ENCODE data around the gene TMEM161B. TPM values are rescaled to one million over a fixed set of nuclear protein-coding genes. Genes with fewer than 3 reads are reported as not detected.

Gene TMEM161B
- total and polyA plus RNA-seq, 10 donors = 5.2 to 35.1 (median 21.4) TPM

DNA sequence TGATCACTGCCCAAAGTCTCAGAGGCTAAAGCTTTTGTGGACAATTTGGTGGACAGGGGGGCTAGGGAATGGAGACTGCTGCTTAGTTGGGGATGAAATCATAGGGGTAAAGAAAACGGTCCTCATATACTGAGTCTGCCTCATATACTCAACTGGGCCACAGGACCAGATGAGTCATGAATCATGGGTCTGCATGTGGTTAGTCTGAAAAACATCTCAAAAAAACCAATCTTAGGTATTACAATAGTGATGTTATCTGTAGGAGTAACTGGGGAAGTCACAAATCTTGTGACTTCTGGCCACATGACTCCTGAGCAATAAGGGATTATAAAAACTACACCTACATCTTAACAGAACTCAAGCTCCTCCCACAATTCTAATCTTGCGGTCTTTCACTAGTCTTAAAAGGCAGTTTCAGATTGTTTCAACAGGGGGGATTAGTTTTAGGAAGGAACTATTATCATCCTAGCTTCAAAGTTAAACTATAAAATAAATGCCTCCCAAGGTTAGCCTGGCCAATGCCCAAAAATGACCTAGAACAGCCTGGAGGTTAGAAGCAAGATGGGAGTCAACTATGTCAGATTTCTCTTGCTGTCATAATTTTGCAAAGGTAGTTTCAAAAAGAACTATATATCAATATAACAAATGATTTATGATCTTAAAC lies 17.5 kb downstream of the TMEM161B start:
- H3K9me3 ChIP-seq = no peaks in the 10 kb centered on the region

DNA sequence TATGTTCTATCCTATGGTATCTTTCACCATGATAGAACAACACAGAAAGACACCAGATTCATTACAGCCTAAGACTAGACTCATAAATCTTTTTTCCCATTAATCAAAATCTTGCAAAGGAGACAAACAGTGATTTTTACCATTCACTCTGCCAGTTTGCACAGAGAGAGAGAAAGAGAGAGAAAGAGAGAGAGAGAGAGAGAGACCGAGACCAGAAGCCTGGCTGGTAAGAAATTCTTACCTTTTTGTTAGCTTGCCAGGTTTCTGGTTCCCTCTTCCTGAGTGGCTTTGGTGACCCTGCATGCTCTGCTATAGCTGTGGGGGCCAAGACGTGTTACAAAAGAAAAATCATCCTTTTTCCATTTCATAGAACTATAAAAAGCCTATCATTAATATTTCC lies 18.6 kb downstream of the TMEM161B start:
- Histone ChIP-seq H3K4me1 (peaks cover 0 to 26% (median 2%) of the 10 kb centered on the region in 6 donors), H3K9me3 (no peaks in the 10 kb centered on the region), H3K4me3 (no peak overlapping the region), H3K36me3 (no peaks in the 10 kb centered on the region), H3K27ac (no peak overlapping the region), H3K27me3 (replicated peaks in 1 of 7) (no peaks in the 10 kb centered on the region)
- 79 to 100% (median 90%) methylated on average over 2 of the region's 2 CpGs for WGBS, 5 donors
- TF ChIP-seq, protein P1, sequence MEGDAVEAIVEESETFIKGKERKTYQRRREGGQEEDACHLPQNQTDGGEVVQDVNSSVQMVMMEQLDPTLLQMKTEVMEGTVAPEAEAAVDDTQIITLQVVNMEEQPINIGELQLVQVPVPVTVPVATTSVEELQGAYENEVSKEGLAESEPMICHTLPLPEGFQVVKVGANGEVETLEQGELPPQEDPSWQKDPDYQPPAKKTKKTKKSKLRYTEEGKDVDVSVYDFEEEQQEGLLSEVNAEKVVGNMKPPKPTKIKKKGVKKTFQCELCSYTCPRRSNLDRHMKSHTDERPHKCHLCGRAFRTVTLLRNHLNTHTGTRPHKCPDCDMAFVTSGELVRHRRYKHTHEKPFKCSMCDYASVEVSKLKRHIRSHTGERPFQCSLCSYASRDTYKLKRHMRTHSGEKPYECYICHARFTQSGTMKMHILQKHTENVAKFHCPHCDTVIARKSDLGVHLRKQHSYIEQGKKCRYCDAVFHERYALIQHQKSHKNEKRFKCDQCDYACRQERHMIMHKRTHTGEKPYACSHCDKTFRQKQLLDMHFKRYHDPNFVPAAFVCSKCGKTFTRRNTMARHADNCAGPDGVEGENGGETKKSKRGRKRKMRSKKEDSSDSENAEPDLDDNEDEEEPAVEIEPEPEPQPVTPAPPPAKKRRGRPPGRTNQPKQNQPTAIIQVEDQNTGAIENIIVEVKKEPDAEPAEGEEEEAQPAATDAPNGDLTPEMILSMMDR (IDR thresholded peaks at IDR 0.05 in 8 of 11, conservative IDR thresholded peaks at IDR 0.05 in 3 of 11) = no peak
- no peak for TF ChIP-seq POLR2AphosphoS5 (IDR thresholded peaks at IDR 0.05)
- no peak for TF ChIP-seq POLR2A (IDR thresholded peaks at IDR 0.05)
- intact Hi-C loops (cut with DNase I; ENCODE audit: low total_unique reads) = no loop called here
- DNase-seq = no peak

More for the DNA sequence above, 17.5 kb downstream of the TMEM161B start:
- H3K27me3 ChIP-seq (replicated peaks in 1 of 7) = no peaks in the 10 kb centered on the region
- TF ChIP-seq, protein P1 (IDR thresholded peaks at IDR 0.05 in 8 of 11, conservative IDR thresholded peaks at IDR 0.05 in 3 of 11) = no peak
- no peak for TF ChIP-seq POLR2AphosphoS5 (IDR thresholded peaks at IDR 0.05)
- no peak for TF ChIP-seq POLR2A (IDR thresholded peaks at IDR 0.05)
- H3K4me3 ChIP-seq = no peak overlapping the region
- no peaks in the 10 kb centered on the region for H3K36me3 ChIP-seq
- peaks cover 0 to 26% (median 2%) of the 10 kb centered on the region in 6 donors for H3K4me1 ChIP-seq
- DNase-seq = no peak
- H3K27ac ChIP-seq = no peak overlapping the region
- intact Hi-C loops (cut with DNase I; ENCODE audit: low total_unique reads) = no loop called here
- WGBS, 5 donors = 70 to 94% (median 85%) methylated on average over 2 of the region's 2 CpGs

DNA sequence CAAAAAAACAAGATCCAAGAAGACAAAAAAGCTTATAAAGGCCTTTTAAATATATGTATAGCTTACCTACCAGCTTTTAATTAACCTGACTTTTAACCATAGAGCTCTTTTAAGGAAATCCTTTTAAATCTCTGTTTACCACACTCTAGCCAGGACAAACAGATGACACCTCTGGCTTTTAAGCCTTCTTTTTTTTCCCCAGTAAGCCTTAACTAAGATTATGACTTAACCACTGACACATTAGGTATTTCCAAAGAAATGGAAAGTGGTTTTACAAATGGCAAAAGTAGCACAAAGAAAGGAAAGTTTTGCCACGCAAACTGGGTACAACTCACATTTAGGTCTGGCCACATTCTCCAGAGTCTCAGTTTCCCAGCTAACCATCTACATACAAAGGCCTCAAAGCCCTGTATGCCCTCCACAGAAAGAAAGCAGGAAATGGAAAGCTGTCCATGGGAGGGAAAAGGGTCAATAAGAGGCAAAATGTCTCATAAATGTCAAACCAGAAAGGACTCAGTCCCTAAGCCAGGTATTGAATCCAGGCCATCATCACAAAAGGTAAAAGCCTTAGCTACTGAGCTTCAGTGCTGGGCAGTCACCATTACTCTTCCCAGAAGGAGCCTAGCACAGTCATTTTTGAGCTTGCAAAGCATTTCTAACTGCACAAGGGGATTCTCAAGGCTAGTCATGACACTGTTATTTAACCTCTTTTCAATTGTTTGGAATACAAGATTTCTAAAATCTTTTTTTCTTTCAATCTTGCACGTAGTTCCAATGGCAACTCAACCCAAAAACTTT lies 19.7 kb downstream of the TMEM161B start:
- intact Hi-C loops (cut with DNase I; ENCODE audit: low total_unique reads) = no loop called here
- no peak overlapping the region for H3K27ac ChIP-seq
- H3K27me3 ChIP-seq (replicated peaks in 1 of 7) = no peaks in the 10 kb centered on the region
- no peak for TF ChIP-seq POLR2AphosphoS5 (IDR thresholded peaks at IDR 0.05)
- no peak for TF ChIP-seq POLR2A (IDR thresholded peaks at IDR 0.05)
- no peak for DNase-seq
- H3K4me3 ChIP-seq = no peak overlapping the region
- no peaks in the 10 kb centered on the region for H3K36me3 ChIP-seq
- WGBS, 5 donors = 89 to 96% (median 93%) methylated on average over 2 of the region's 2 CpGs
- H3K9me3 ChIP-seq = no peaks in the 10 kb centered on the region
- H3K4me1 ChIP-seq = peaks cover 0 to 19% (median 2%) of the 10 kb centered on the region in 6 donors

DNA sequence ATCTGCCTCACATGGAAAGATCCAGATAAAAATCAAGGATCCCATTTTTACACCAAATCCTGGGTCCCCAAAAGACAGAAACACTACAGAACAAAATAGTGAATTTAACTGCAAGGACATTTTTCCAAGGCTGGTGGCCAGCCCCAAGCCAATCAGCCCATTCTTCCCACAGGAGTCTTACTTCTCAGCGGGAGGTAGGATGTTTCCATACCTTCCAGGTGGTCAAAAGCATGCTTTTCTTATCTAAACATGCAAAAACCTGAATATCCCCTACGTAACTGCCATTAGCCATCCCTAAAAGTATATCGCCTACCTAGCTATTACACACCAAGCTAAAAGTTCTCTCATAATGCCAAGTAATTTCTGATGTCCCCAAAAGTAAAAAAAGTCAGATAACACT lies 20.6 kb downstream of the TMEM161B start:
- intact Hi-C loops (cut with DNase I; ENCODE audit: low total_unique reads) = no loop called here
- Histone ChIP-seq H3K27me3 (replicated peaks in 1 of 7) (no peaks in the 10 kb centered on the region), H3K4me3 (no peak overlapping the region), H3K4me1 (peaks cover 0 to 14% (median 1%) of the 10 kb centered on the region in 6 donors), H3K27ac (no peak overlapping the region), H3K9me3 (no peaks in the 10 kb centered on the region), H3K36me3 (no peaks in the 10 kb centered on the region)
- DNase-seq = no peak
- 94 to 100% (median 97%) methylated on average over 3 of the region's 3 CpGs for WGBS, 5 donors
- no peak for TF ChIP-seq POLR2A (IDR thresholded peaks at IDR 0.05)
- no peak for TF ChIP-seq POLR2AphosphoS5 (IDR thresholded peaks at IDR 0.05)
- TF ChIP-seq, protein P1 (IDR thresholded peaks at IDR 0.05 in 8 of 11, conservative IDR thresholded peaks at IDR 0.05 in 3 of 11) = no peak

All from spleen (tissue), 11 donors.